Fibroblast of lung (primary cell): ENCODE data around the gene SP110. TPM values are rescaled to one million over a fixed set of nuclear protein-coding genes. Genes with fewer than 3 reads are reported as not detected.

Experiments
- DNase-seq, 2 donors: peaks; one replicate each; pipeline versions ENCODE4 v3.0.0 to v3.0.0-alpha.2; 2010; ENCODE audit warnings: low read depth in 2 of 2
- H2AFZ ChIP-seq: 2 replicates; pipeline ENCODE4 v1.5.1; 2012; ENCODE audit warnings: low read length, control low read depth, inconsistent platforms
- H3K27ac ChIP-seq: 2 replicates; pipeline ENCODE4 v1.5.1; 2011; ENCODE audit warnings: low read length, control low read depth; ENCODE audit not compliant: insufficient read depth
- H3K27me3 ChIP-seq: 2 replicates; pipeline ENCODE4 v1.5.1; 2011; ENCODE audit warnings: mild to moderate bottlenecking, low read length; ENCODE audit not compliant: control insufficient read depth, insufficient read depth
- H3K36me3 ChIP-seq: 2 replicates; pipeline ENCODE4 v1.5.1; 2011; ENCODE audit warnings: low read length; ENCODE audit not compliant: control insufficient read depth, insufficient read depth
- H3K4me1 ChIP-seq: 2 replicates; pipeline ENCODE4 v1.5.1; 2011; ENCODE audit warnings: low read length; ENCODE audit not compliant: control insufficient read depth, insufficient read depth; ENCODE audit errors: extremely low read depth
- H3K4me2 ChIP-seq: 2 replicates; pipeline ENCODE4 v1.5.1; 2011; ENCODE audit warnings: low read length, control low read depth; ENCODE audit not compliant: insufficient read depth; ENCODE audit errors: extremely low read depth
- H3K4me3 ChIP-seq, 4 experiments: fragments of 200-600 bp in 1 of 4; sonication (generic) in 1 of 4; replicated peaks in 1 of 4; 2 replicates each; pipeline ENCODE4 v1.5.1; 2011 to 2016; ENCODE audit warnings: low read length in 4 of 4, low read depth in 3 of 4, mild to moderate bottlenecking in 3 of 4, control low read depth in 2 of 4, inconsistent platforms in 1 of 4, mixed read lengths in 1 of 4; ENCODE audit not compliant: insufficient read depth in 1 of 4; ENCODE audit errors: control extremely low read depth in 1 of 4
- H3K79me2 ChIP-seq: 2 replicates; pipeline ENCODE4 v1.5.1; 2012; ENCODE audit warnings: mild to moderate bottlenecking, low read length, inconsistent platforms; ENCODE audit not compliant: control insufficient read depth, insufficient read depth
- H3K9ac ChIP-seq: 2 replicates; pipeline ENCODE4 v1.5.1; 2011; ENCODE audit warnings: mild to moderate bottlenecking, low read length, control low read depth; ENCODE audit not compliant: insufficient read depth
- H3K9me3 ChIP-seq: 2 replicates; pipeline ENCODE4 v1.5.1; 2012; ENCODE audit warnings: low read depth, low read length; ENCODE audit not compliant: control insufficient read depth, insufficient read depth
- H4K20me1 ChIP-seq: 2 replicates; pipeline ENCODE4 v1.5.1; 2011; ENCODE audit warnings: low read length; ENCODE audit not compliant: control insufficient read depth, insufficient read depth; ENCODE audit errors: extremely low read depth
- CTCF ChIP-seq, 2 donors: IDR thresholded peaks in 1 of 2; conservative IDR thresholded peaks in 1 of 2; 1 replicate in 1 of 2; 2 replicates in 1 of 2; pipeline ENCODE4 v1.5.1; 2011 to 2012; ENCODE audit warnings: low read length in 2 of 2, control low read depth in 1 of 2, inconsistent platforms in 1 of 2, low read depth in 1 of 2, mild to moderate bottlenecking in 1 of 2
- EZH2 ChIP-seq: IDR thresholded peaks from 2 replicates; pipeline ENCODE4 v1.5.1; 2012; ENCODE audit warnings: low read length, control low read depth, mild to moderate bottlenecking; ENCODE audit errors: missing control alignments
- polyA plus RNA-seq, 2 donors: library from polyadenylated mRNA; depleted of rRNA in 1 of 2; stranded (reverse) in 1 of 2; unstranded in 1 of 2; fragments of >200 nt; gene quantifications; 2 replicates each; pipeline ENCODE4 v1.2.1, GENCODE V29; 2011 to 2012; ENCODE audit warnings: missing spikeins in 1 of 2
- total RNA-seq: library from RNA; depleted of rRNA; stranded (reverse); fragments of >200 nt; gene quantifications from 2 replicates; pipeline ENCODE4 v1.2.1, GENCODE V29; 2014

Gene SP110
- total and polyA plus RNA-seq, 2 donors (not counting 1 experiment from before 2014, with no cell fraction given) = 9.2 to 12.7 TPM

DNA sequence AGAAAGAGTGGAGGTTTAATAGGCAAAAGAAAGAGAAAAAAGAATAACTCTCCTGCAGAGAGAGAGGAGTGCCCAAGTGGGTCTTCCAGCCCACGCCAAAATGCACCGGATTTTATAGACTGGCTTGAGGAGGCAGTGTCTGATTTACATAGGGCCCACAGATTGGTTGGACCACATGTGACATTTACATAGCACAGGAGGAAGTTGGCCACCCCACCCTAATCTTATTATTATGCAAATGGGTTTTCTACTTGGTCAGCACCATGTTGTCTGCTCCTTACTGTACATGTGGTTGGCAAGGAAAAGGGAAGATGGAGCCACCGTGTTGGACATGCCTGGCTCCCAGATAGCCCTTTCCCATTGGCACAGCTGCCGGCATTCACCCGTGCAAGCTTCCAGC, 56.8 kb downstream of the SP110 start:
- Histone ChIP-seq H3K4me1 (no peaks in the 10 kb centered on the region), H3K79me2 (no peaks in the 10 kb centered on the region)
- TF ChIP-seq EZH2 (no peak), CTCF (conservative IDR thresholded peaks at IDR 0.05 in 1 of 2, IDR thresholded peaks at IDR 0.05 in 1 of 2; ENCODE audit: low read depth in 1 of 2, low read length in 2 of 2) (no peak)

DNA sequence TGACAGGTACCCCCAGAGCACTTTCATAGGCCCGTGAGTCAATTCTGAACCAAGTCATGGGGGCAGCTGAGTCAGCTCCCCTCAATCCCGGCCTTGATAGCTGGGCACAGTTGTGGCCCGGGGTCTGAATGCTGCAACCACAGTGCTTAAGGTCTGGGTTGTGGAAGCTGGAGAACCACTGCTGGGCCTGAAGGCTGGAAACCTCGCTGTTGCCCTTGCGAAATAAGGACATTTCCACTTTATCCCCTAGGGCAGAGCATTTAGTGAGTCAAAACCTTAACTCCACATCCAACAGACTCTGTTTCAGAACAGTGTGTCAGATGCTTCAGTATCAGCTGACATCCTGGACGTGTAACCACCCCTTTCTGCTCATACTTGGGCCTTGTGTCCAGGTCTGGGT, 58.6 kb downstream of the SP110 start:
- Histone ChIP-seq H3K27ac (no peak overlapping the region), H4K20me1 (no peaks in the 10 kb centered on the region), H3K4me1 (no peaks in the 10 kb centered on the region), H3K79me2 (no peaks in the 10 kb centered on the region), H3K27me3 (no peaks in the 10 kb centered on the region), H3K36me3 (no peaks in the 10 kb centered on the region), H3K9me3 (no peaks in the 10 kb centered on the region), H3K9ac (no peak overlapping the region), H3K4me2 (no peak overlapping the region), H2AFZ (no peak overlapping the region), H3K4me3 (no peak overlapping the region)
- no peak for TF ChIP-seq EZH2
- TF ChIP-seq CTCF (conservative IDR thresholded peaks at IDR 0.05 in 1 of 2, IDR thresholded peaks at IDR 0.05 in 1 of 2; ENCODE audit: low read depth in 1 of 2, low read length in 2 of 2) = no peak
- no peak for DNase-seq

More for the DNA sequence above, 56.8 kb downstream of the SP110 start:
- no peak for DNase-seq
- no peak overlapping the region for H3K27ac ChIP-seq
- no peaks in the 10 kb centered on the region for H3K9me3 ChIP-seq
- no peak overlapping the region for H3K4me2 ChIP-seq
- H3K4me3 ChIP-seq = no peak overlapping the region
- no peaks in the 10 kb centered on the region for H4K20me1 ChIP-seq
- no peak overlapping the region for H2AFZ ChIP-seq
- no peaks in the 10 kb centered on the region for H3K27me3 ChIP-seq
- no peaks in the 10 kb centered on the region for H3K36me3 ChIP-seq
- no peak overlapping the region for H3K9ac ChIP-seq

DNA sequence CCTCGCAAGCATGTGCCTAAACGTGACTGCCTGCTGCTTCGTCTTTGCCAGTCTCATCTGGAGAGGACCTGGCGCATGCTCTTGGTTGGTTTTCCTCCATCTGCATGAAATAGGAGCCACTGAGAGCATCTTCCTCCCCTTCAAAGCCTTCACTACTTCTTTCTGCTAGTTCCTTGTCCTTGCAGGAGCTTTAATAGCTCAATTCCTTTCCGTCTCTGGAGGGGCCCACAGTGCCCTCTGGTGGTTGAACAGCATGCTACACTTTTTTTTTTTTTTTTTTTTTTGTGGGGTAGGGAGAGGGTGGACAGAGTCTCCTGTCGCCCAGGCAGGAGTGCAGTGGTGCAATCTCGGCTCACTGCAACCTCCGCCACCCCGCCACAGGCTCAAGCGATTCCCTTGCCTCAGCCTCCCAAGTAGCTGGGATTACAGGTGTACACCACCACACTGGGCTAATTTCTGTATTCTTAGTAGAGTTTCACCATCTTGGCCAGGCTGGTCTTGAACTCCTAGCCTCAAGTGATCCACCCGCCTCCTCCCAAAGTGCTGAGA, 59.6 kb downstream of the SP110 start:
- peak; percentile 11 to 57 for DNase-seq
- Histone ChIP-seq H3K9ac (no peak overlapping the region), H3K36me3 (no peaks in the 10 kb centered on the region), H2AFZ (no peak overlapping the region), H3K4me2 (no peak overlapping the region), H3K4me1 (no peaks in the 10 kb centered on the region), H3K4me3 (no peak overlapping the region), H4K20me1 (no peaks in the 10 kb centered on the region), H3K9me3 (no peaks in the 10 kb centered on the region), H3K27me3 (no peaks in the 10 kb centered on the region), H3K27ac (no peak overlapping the region), H3K79me2 (no peaks in the 10 kb centered on the region)
- peak; percentile 79 to 85 for TF ChIP-seq CTCF (conservative IDR thresholded peaks at IDR 0.05 in 1 of 2, IDR thresholded peaks at IDR 0.05 in 1 of 2; ENCODE audit: low read depth in 1 of 2, low read length in 2 of 2)
- TF ChIP-seq EZH2 = no peak
